ENCODE results near the gene CHCHD3. TPM values are rescaled to one million over a fixed set of nuclear protein-coding genes. Genes with fewer than 3 reads are reported as not detected.

The CHCHD3 gene
- total and polyA plus RNA-seq, 7 donors, result 61.7 to 93.4 (median 63.7) TPM

DNA sequence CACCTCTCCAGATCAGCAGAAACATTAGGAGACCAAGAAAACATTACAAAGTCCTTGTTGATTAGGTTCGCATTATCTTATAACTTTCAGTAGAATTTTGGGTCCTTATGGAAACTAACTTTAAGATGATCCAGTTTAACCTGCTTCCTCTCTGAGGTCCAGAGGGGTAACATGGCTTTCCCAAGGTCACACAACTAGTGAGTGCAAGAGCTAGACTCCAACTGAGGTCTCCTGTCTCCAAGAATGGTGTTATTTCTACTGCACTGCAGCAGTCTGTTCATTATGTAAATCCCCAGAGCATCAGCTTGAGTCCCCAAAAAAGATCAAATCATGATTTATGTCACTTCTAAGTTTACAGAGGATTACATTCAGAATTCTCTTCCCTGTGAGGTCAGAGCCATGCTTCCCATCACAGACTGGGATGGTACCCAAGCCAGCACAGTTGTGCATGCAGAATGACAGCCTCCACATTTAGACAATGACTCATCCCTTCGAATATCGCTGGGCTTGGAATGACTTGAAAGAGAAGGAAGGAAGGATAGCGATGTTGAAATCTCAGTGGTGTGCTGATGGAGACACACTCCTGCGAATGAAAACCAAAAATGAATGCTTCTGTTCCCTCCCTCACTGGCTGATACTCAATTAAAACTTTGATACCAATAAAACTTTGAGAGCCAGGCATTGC lies 342.5 kb downstream of the CHCHD3 start:
- TF ChIP-seq POLR2A (IDR thresholded peaks at IDR 0.05), result no peak
- peak in 2 of 4 donors; percentile 46 to 73 for TF ChIP-seq POLR2AphosphoS5 (IDR thresholded peaks at IDR 0.05)
- H3K36me3 ChIP-seq, result no peaks in the 10 kb centered on the region
- no peaks in the 10 kb centered on the region for H3K27me3 ChIP-seq
- DNase-seq, result no peak
- peaks cover 0 to 10% (median 0%) of the 10 kb centered on the region in 4 donors for H3K4me1 ChIP-seq
- no peak overlapping the region for H3K4me3 ChIP-seq
- WGBS, 2 donors, result 71 to 75% methylated on average over 5 of the region's 5 CpGs
- peaks cover 0 to 8% (median 4%) of the 10 kb centered on the region in 4 donors for H3K9me3 ChIP-seq
- intact Hi-C loops (cut with DNase I), result no loop called here
- H3K27ac ChIP-seq, result peak overlapping the region in 1 of 4 donors; percentile 58

- Histone ChIP-seq H3K36me3 (no peaks in the 10 kb centered on the region), H3K4me3 (no peak overlapping the region), H3K9me3 (peaks cover 0 to 6% (median under 1%) of the 10 kb centered on the region in 4 donors), H3K27me3 (no peaks in the 10 kb centered on the region), H3K27ac (no peak overlapping the region), H3K4me1 (peaks cover 0 to 10% (median 0%) of the 10 kb centered on the region in 4 donors)
- TF ChIP-seq POLR2AphosphoS5 (IDR thresholded peaks at IDR 0.05) (no peak), CTCF (IDR thresholded peaks at IDR 0.05) (no peak), EP300 (IDR thresholded peaks at IDR 0.05) (no peak), POLR2A (IDR thresholded peaks at IDR 0.05) (no peak)
- 56 to 77% methylated on average over 2 of the region's 2 CpGs for WGBS, 2 donors
- intact Hi-C loops (cut with DNase I), result no loop called here
- DNase-seq, result no peak
These were observed 343.6 kb downstream of the CHCHD3 start for GRCh38 chr7:132738254-132738653.

DNA sequence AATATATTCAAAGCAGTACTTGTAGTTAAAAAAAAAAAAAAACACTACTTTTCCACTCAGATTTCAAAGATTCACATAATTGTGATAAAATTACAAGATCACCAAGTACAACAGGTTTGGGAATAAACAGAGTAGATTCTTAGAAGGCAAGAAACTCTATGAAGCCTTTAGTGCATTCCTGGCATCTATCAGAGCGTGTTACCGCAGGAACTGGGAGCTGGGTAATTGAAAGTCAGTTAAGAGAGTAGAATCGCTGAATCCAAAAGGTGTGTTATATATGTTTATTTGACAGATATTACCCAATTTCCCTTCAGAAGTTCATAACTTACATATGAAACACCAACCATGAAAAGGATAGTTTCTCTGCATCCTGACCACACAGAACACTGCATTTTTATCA lies 346.4 kb downstream of the CHCHD3 start:
- H3K27me3 ChIP-seq, result no peaks in the 10 kb centered on the region
- 83 to 87% methylated on average over 3 of the region's 3 CpGs for WGBS, 2 donors
- TF ChIP-seq EP300 (IDR thresholded peaks at IDR 0.05), result no peak

More for the DNA sequence above, 346.4 kb downstream of the CHCHD3 start:
- Histone ChIP-seq H3K27ac (no peak overlapping the region), H3K36me3 (no peaks in the 10 kb centered on the region), H3K9me3 (no peaks in the 10 kb centered on the region), H3K4me1 (peaks cover 0 to 10% (median 0%) of the 10 kb centered on the region in 4 donors), H3K4me3 (no peak overlapping the region)
- DNase-seq, result no peak
- intact Hi-C loops (cut with DNase I), result no loop called here

Small RNA genes lying within 50 kb of the gene (small RNA-seq; reads per million reads assigned to genes)
- gene RF00218 (0 to 0.06 (median 0) reads per million in 3 donors), gene RNU6-92P (0 reads per million in 3 donors)

Other genes starting within 250 kb of the CHCHD3 start
- 10 to 100 TPM; 50.7 to 76.7 (median 54.9) TPM for gene EXOC4, start 171.0 kb upstream of the CHCHD3 start, total RNA-seq
- 10 to 100 TPM; 16.4 to 30.6 (median 22.1) TPM for gene EXOC4, start 171.0 kb upstream of the CHCHD3 start, polyA plus RNA-seq